AG09319 (cell line): ENCODE measurements around the gene GALK1.

Experiments used
- DNase-seq: peaks from one replicate; pipeline ENCODE4 v3.0.0-alpha.2; 2010; ENCODE audit warnings: low read depth; ENCODE audit errors: extremely low read depth
- TF ChIP-seq, protein P1 (sequence below): IDR thresholded peaks from 2 replicates; pipeline ENCODE4 v1.5.1; 2011; ENCODE audit warnings: low read depth, mild to moderate bottlenecking, inconsistent platforms, low read length, moderate library complexity

Gene GALK1

DNA sequence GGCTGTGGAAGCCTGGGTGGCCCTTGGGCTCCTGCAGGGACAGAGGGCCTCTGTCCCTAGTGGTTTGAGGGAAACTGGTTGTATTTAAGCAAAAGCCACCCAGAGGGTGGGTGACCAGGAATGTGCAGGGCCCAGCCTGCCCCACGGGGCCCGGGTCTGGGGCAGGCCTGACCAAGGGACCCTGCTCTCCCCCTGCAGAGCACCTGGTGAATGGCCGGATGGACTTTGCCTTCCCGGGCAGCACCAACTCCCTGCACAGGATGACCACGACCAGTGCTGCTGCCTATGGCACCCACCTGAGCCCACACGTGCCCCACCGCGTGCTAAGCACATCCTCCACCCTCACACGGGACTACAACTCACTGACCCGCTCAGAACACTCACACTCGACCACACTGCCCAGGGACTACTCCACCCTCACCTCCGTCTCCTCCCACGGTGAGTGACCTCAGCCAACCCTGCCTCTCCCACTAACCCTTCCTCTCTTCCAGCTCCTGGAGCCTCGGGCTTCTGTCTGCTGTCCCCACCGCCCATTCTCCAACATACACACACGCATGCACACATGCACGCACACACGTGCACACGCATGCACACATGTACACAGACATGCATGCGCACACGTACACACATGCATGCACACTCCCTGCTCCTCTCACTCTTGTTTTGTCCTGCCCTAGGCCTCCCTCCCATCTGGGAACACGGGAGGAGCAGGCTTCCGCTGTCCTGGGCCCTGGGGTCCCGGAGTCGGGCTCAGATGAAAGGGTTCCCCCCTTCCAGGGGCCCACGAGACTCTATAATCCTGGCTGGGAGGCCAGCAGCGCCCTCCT is 10.4 kb downstream of the GALK1 start:
- no peak for DNase-seq
- TF ChIP-seq, protein P1, sequence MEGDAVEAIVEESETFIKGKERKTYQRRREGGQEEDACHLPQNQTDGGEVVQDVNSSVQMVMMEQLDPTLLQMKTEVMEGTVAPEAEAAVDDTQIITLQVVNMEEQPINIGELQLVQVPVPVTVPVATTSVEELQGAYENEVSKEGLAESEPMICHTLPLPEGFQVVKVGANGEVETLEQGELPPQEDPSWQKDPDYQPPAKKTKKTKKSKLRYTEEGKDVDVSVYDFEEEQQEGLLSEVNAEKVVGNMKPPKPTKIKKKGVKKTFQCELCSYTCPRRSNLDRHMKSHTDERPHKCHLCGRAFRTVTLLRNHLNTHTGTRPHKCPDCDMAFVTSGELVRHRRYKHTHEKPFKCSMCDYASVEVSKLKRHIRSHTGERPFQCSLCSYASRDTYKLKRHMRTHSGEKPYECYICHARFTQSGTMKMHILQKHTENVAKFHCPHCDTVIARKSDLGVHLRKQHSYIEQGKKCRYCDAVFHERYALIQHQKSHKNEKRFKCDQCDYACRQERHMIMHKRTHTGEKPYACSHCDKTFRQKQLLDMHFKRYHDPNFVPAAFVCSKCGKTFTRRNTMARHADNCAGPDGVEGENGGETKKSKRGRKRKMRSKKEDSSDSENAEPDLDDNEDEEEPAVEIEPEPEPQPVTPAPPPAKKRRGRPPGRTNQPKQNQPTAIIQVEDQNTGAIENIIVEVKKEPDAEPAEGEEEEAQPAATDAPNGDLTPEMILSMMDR = no peak; the same call in 1 of the 2 replicates

DNA sequence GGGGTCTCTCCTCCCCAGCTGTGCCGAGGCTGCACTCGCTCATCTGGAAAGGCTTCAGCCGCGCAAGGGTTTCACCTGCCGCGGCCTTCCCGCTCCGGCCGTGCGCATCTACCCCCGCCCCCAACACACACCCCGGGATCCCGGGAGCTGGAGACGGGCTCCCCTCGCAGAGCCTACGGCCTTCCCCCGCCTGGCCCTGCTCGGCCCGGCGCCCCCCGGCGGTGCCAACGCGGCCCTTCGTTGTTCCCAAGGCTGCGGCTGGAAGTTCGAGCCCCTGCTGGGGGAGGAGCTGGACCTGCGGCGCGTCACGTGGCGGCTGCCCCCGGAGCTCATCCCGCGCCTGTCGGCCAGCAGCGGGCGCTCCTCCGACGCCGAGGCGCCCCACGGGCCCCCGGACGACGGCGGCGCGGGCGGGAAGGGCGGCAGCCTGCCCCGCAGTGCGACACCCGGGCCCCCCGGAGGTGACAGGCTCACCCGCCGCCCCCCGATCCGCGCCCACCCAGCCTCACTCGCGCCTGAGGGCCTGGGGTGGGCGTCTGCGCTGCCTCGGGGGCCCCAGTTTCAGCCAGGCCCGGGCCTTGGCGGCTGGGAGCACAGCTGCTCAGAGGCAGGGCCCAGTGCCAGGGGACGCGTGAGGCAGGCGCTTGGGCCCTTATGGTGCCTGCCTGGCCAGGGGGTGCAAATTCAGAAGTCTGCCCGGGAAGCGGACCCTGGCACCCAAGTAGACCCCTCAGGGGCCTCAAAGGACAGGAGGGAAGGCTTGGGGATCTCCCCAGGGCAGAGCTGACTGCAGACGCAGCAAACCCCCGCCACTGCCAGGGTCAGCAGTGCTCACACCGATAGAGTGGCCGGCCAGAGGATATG is 11.2 kb downstream of the GALK1 start:
- no peak for DNase-seq
- TF ChIP-seq, protein P1 = peak; percentile 37

GRCh38 chr17:75752802-75753513 is 12.0 kb downstream of the GALK1 start:
- no peak for DNase-seq
- TF ChIP-seq, protein P1 = no peak

DNA sequence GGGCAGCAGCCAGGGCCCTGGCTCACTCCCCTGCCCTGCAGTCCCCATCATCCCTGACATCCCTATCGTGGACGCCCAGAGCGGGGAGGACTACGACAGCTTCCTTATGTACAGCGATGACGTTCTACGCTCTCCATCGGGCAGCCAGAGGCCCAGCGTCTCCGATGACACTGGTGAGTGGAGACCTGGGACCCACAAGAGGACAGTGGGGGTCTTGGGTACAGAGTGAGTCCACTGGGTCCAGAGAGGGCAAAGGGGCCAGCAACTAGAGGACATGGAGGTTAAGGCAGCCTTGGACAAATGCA is 12.6 kb downstream of the GALK1 start:
- no peak for DNase-seq
- TF ChIP-seq, protein P1 = no peak

DNA sequence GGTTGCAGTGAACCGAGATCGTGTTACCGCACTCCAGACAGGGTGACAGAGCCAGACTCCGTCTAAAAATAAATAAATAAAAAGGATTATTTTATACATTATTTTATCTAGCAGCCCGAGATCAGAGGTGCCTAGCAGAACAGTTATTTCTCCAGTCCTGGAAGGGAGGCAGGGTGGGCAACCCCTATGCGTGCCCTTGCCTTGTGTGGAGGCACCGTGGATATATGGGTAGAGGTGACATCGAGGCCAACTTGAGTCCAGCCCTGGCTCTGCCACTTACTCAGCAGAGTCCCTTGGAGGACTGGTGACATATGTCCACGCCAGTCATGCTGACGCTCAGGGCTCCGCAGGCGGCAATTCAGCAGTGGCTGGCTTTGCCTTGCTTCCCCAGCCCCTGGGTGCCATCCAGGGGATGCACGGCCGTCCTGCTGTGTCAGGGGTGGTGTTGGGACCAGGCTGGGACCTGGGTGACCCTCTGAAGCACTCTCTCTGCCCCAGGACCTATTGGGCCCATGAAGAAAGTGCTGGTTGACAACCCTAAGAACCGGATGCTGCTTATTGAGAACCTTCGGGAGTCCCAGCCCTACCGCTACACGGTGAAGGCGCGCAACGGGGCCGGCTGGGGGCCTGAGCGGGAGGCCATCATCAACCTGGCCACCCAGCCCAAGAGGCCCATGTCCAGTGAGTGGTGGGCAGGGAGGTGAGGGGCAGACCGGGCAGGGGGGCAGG is 13.2 kb downstream of the GALK1 start:
- DNase-seq = no peak
- TF ChIP-seq, protein P1 = no peak

DNA sequence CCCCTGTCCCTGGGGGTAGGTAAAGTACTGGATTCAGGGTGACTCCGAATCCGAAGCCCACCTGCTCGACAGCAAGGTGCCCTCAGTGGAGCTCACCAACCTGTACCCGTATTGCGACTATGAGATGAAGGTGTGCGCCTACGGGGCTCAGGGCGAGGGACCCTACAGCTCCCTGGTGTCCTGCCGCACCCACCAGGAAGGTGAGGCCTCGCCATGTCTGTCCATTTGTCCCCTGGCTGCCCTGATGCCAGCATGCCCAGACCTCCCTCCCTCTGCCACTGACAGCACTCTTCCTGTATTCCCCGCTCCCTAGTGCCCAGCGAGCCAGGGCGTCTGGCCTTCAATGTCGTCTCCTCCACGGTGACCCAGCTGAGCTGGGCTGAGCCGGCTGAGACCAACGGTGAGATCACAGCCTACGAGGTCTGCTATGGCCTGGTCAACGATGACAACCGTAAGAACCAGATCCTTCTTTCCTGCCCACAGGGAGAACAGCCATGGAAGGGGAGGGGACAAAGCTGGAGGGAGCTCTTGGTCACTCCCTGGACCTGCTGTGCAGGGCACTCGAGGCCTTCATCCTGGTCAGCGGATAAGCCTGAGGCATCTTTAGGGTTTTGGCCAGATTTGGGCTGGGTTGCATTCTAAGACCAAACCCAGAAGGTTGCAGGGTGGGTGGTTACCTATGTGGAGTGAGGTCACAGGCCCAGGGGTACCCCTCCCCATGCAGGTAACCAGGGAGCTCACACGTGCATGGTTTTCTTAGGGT is 14.2 kb downstream of the GALK1 start:
- TF ChIP-seq, protein P1 = no peak
- no peak for DNase-seq
